GM18909 (cell line): ENCODE results near the gene NDUFA11.

Source experiments
- ATAC-seq: cut with Tn5 transposase; IDR thresholded peaks from one replicate; pipeline ENCODE4 v1.9.1; 2021; ENCODE audit warnings: mild to moderate bottlenecking; ENCODE audit not compliant: unreplicated experiment, poor library complexity

Gene NDUFA11

DNA sequence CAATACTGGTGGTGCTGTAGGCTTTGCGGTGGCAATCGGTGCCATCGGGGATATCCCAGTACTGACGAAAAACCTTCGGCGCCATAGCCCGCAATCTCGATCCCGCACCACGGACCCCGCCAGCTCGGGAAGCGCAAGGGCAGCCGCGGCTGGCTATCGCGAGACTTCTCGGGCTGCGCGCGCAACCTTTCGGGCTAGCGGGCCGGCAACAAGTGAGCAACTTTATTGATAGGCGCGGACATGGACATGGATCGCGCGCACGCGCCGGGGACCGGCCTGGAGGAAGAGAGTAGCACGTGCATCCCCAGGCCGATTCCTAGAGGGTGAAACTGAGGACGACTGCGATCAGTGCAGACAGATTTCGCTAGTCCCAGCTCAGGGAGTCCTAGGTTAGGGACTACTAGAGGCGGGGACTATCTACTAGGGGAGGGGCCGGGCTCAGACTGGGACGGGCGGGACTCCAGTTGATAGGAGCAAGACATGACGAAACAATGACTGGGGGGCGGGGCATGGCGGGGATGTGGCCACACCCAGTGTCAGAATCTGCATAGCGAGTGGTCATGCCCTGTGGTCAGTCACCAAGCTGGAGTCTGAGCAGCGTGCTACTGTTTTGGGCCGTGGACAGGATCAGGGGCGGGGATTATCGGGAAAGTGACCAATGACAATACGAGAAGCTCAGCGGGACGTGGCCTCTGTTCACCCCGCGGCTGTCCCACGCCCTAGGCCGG is at the start of gene NDUFA11:
TSS of gene NDUFA11 (minus strand) at position 167 of the 728 bp plus-strand sequence. CDS start at position 85, 82 bp downstream.
- peak; percentile 33 for ATAC-seq

- ATAC-seq = no peak
Measured at GRCh38 chr19:5953030-5953589, 49.5 kb upstream of the NDUFA11 start.

GRCh38 chr19:5952193-5953029 is 48.8 kb upstream of the NDUFA11 start:
- ATAC-seq = no peak

- ATAC-seq = no peak
Measured at GRCh38 chr19:5951338-5951861, 47.8 kb upstream of the NDUFA11 start.

DNA sequence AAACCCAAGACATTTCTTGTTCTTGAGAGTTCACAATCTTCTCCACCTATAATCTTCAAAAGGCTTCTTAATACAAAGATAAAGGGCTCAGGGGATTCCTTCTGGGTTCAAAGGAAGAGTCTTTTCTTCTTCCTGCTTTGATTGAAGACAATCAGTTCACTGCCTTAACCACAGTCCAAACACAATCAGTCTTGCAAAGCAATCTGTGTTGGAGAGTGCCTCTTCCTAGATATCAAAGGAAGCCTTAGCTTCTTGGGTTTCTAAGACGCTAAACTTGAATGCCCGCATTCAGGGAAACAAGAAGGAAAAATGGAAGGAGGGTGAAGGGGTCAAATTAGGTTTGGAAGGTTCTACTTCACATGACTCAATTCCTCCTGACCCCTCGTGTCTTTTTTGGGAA is 47.2 kb upstream of the NDUFA11 start:
- no peak for ATAC-seq

DNA sequence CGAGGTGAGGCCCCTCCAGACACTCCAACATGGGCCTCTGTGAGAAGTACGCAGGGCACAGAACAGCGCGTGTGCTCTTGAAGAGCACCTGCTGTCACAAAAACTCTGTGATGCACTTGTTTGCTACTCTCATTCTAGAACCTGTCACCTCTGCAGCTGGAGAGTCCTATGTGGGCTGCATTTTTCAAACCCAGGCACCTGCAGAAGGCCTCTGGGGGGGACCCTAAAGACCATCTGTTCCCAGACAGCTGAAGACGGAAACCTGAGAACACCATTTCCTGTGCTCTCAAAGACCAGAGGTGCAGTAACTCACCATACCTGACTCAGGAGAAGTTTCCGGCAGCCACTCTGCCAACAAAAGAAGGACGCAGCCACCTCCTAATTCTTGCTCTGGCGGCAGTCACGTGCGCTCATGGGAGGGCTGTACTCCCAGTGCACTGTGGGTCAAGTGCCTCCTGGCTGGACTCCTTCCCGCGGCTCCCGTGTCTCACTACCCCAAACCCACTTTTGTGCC is 46.3 kb upstream of the NDUFA11 start:
- ATAC-seq = no peak

- ATAC-seq = no peak
Measured at GRCh38 chr19:5948752-5949564, 45.4 kb upstream of the NDUFA11 start.

GRCh38 chr19:5947435-5947834 is 43.8 kb upstream of the NDUFA11 start:
- ATAC-seq = no peak

- ATAC-seq = no peak
Measured at GRCh38 chr19:5943623-5944022, 40.0 kb upstream of the NDUFA11 start.

GRCh38 chr19:5943045-5943444 is 39.5 kb upstream of the NDUFA11 start:
- ATAC-seq = no peak

DNA sequence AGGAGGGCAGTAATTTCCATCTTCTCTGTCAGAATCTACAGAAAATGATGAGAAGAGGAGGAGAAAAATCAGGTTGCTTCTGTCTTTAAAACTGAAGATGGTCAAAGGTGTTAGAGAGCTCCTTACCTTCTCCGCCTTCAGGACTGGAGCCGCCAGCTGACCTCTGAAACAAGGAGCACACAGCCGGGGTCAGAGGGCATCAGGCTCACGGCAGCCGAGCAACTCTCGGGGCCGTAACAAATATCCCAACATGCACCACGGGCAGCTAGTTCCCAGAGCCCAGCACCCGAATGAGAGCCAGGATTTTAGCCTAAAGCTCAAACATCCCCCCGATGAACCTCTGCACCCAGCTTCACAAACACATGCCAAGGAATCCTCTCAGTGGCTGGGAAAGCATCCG is 38.1 kb upstream of the NDUFA11 start:
- no peak for ATAC-seq

DNA sequence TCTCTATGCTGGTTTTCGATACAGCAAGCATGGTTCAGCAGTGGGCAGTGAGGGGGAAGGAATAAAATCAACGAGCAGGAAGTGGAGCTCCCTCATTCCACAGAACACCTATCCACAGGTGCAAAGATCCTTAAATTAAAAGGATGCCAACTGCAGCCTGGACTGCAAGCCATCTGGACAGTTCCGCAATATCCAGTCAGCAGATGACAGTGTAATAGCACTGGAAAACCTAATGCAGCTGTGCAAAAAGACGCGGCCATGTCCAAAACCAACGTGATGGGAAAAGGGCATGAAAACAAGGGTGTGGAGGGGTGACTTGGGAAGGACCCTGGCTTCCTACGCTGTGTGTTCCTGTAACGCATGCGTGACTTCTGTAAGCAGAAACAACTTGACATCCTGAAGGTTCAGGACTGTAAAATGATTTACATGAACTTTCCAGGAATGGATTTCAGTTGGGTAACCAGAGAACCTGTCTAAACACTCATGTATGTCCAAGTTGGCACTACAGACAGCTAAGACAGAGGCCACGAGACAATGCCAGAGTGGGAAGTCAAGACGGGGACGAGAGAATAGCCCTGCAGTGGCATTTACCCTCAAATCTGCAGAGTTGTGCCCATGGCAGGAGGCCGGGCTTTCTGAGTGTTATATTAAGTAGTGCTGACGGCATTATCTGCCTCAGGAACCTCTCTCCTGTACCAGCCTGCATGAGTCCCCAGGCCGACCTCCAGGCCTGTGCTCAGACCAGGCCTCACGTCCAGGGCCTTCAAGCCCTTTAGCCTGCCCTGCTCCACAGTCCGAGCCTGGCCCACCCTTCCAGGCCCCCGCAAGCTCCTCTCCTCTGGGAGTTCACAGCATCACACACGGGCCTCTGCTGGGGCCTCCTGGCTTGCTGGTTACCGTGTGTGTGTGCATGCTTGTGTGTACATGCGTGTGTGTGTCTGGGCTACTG is 36.9 kb upstream of the NDUFA11 start:
- no peak for ATAC-seq

- no peak for ATAC-seq
Measured at GRCh38 chr19:5937550-5937949, 34.0 kb upstream of the NDUFA11 start.

GRCh38 chr19:5936292-5936592 is 32.7 kb upstream of the NDUFA11 start:
- no peak for ATAC-seq

DNA sequence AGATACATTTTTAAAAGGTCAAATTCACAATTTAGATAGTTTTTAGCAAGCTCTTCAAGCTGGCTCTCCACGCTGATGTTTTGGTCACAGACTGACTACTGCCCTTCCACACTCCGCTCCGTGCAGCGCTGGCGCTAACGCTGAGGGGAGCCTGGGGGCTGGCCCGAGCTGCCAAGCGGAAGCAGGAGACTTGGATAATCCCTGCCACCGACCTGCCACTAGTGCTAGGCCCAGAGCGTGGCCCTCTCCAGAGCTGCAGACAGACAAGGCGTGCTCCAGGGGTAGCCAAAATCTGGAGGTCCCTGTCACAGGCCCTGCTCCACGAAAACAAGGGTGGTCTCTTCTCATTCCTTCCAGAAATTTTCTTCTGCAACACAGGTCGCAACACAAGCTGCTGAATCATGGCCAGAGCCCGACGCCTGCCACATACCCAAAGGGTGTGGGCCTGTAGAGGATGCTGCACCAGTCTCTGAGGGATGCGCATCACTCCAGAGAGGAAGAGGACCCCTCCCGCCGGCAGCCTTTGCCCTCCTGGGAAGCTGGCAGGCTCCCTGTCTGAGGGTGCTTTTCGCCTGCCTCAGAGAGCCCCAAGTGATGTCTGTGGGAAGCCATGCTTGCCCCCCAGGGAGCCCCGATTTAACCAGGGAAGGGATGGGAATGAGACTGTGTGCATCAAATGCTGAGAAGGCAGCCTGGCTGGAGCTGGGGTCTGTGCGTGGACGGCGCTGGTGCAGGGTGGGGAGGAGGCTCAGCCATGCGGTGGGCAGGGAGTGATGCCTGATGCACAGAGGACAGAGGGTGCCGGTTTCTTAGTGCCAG is 32.1 kb upstream of the NDUFA11 start:
- no peak for ATAC-seq

DNA sequence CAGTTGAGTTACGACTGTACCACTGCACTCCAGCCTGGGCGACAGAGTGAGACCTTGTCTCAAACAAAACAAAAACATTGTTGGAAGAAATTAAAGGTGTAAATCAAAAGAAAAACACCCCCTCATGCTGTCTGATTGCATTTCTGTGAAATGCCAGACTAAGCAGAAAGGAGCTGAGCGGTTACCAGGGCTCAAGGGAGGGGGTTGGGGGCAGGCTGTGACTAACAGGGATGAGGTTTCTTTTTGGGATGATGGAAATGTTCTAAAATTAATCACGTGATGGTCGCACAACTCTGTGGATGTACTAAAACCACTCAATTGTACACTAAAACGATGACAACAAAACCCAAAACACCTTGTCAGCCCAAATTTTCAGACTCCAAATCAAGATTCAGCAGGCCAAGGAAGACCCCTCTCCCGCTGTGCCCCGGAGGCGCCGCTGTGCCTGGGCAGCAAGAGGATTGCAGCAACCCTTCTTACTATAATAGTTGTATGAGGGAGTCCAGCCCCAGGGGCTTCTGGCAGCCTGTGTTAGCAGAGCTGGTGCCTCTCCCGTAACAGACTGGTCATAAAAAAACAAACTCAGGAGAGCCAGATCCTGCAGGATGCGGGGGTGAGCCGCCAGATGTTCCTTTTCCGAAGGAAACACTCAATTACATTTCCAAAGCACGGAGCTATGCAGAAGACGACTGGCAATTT is 31.3 kb upstream of the NDUFA11 start:
- ATAC-seq = no peak

GRCh38 chr19:5934069-5934401 is 30.4 kb upstream of the NDUFA11 start:
- ATAC-seq = no peak
